Activated naive CD8-positive, alpha-beta T cell treated with anti-CD3 and anti-CD28 coated beads, Interleukin-2, amount 10 ng/mL, durations not matched to agents 7 days and 5 days (primary cell): ENCODE data around the gene PCCA. TPM values are rescaled to one million over a fixed set of nuclear protein-coding genes. Genes with fewer than 3 reads are reported as not detected.
"Not testable (repeated sequence)": the region's sequence is repeated elsewhere in the genome, so short reads cannot be mapped to it uniquely, and the experiment has no call there.

Source experiments
- ATAC-seq: fragments of 150-1000 bp; cut with Tn5 transposase; one replicate; pipeline ENCODE4 v1.10.0; 2021; ENCODE audit warnings: low read depth, moderate library complexity
- POLR2A ChIA-PET: fragments of 350-600 bp; sonication (Branson Sonifier 250); formaldehyde crosslinking; loops from one replicate; lab custom pipeline; 2021; ENCODE audit warnings: antibody characterized with exemption; lab: Charles Lee
- DNase-seq: peaks from one replicate; pipeline ENCODE4 v3.0.0; 2021
- H3K27ac Mint-ChIP-seq: one replicate; pipeline ENCODE4 v1.8.0; 2022; ENCODE audit warnings: mild to moderate bottlenecking, mixed read lengths
- H3K27me3 Mint-ChIP-seq: one replicate; pipeline ENCODE4 v1.8.0; 2022; ENCODE audit warnings: mild to moderate bottlenecking, moderate library complexity, mixed read lengths
- H3K36me3 Mint-ChIP-seq: one replicate; pipeline ENCODE4 v1.8.0; 2021; ENCODE audit warnings: mild to moderate bottlenecking, mixed read lengths
- H3K4me1 Mint-ChIP-seq: one replicate; pipeline ENCODE4 v1.8.0; 2021; ENCODE audit warnings: mixed read lengths
- H3K4me3 Mint-ChIP-seq: one replicate; pipeline ENCODE4 v1.8.0; 2022; ENCODE audit warnings: mild to moderate bottlenecking, moderate library complexity, mixed read lengths
- H3K9me3 Mint-ChIP-seq: one replicate; pipeline ENCODE4 v1.8.0; 2021; ENCODE audit warnings: mixed read lengths
- total RNA-seq, 2 experiments: library from RNA; stranded (reverse); gene quantifications; one replicate each; pipeline ENCODE4 v1.2.3, GENCODE V29; 2021

PCCA gene
- total RNA-seq, 2 experiments from 2014 or later = 14.5 to 16.5 TPM

DNA sequence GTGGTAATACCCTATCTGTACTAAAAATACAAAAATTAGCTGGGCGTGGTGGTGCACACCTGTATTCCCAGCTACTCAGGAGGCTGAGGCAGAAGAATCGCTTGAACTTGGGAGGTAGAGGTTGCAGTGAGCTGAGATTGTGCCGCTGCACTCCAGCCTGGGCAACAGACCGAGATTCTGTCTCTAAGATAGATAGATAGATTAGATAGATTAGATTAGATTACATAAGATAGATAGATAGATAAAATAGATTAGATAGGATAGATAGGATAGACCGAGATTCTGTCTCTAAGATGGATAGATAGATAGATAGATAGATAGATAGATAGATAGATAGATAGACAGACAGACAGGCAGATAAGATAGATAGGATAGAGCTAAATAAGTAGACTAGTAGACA is 435.8 kb downstream of the PCCA start:
- ATAC-seq, DNase-seq, H3K27ac Mint-ChIP-seq, H3K4me3 Mint-ChIP-seq, POLR2A ChIA-PET, H3K36me3 Mint-ChIP-seq, H3K4me1 Mint-ChIP-seq, H3K9me3 Mint-ChIP-seq, H3K27me3 Mint-ChIP-seq: not testable (repeated sequence)

DNA sequence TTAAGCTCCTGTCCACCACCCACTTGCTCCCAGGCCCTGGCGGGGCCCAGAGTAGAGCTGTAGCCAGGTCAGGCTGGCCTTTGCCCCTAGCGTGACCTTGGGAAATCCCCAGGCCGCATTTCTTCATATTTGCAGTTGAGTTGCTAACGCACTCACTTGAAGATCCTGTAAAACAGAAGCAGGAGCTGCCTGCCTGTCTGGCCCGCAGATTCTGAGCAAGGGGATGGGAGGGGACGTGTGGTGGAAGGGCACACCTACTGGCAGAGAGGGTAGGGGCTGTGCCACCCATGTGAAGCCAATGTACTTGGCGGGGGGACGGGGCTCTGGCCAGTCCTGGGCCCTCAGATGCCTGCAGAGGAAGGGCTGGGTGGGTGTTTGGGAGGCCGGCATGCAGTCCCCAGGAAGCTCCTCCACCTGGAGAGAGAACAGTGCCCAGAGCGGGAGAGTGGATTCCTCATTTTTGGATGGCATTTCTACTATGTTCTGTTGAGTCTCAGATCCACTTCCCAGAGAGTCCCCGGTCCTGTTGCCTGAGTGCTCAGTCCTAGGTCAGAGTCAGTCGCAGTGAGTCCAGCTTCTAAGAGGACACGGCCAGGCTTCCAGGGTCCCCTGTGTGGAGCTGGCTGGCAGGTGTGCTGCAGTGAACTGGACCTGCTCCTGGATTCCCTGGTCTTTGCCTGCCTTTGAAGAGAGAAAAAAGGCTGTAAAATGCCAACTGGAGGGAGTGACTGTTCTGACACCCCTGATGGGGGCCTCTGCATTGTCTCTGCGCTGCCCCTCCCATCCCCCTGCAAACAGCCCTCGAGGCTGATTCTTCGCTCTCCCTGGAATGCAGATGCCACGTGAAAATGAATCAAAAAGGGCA is 436.8 kb downstream of the PCCA start:
- POLR2A ChIA-PET = no interaction called here
- Mint-ChIP-seq H3K9me3 (no peaks in the 10 kb centered on the region), H3K27ac (no peak overlapping the region), H3K4me3 (no peak overlapping the region), H3K36me3 (no peaks in the 10 kb centered on the region), H3K27me3 (no peaks in the 10 kb centered on the region), H3K4me1 (peaks cover 4% of the 10 kb centered on the region)
- DNase-seq (no peak), ATAC-seq (no peak)

DNA sequence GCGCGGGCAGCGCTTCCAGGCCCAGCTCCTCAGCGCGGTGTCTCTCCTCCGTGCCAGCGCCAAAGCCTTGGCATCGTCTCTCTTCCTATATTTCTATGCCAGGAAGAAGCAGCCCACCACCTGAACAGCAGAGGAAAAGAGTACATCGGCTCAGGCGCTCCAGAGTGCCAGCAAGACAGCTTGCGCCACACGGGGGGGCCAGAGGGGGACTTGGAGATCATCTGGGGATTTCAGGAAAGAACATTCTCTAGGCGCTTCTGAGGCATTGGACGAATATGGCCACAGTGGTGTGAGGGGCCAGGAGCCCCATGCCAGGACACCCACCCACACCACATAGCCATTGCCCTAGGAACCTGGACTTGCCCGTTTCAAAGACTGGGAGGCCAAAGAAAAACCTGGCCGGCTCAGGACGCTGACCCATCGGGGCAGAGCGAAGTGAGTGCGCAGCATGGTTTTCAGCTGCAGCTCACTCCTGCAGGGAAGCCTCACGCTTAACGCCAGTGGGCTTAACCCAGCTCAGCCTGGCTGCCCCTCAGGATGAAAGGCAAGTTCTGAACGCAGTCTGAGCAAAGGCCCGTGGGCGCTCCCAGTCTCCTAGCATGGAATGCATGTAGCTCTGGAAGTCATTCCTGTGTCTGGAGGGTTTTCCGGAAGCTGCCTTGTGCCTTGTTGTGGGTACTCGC is 437.6 kb downstream of the PCCA start:
- POLR2A ChIA-PET = no interaction called here
- DNase-seq = no peak
- ATAC-seq = no peak
- peaks cover 2% of the 10 kb centered on the region for H3K4me1 Mint-ChIP-seq
- no peak overlapping the region for H3K4me3 Mint-ChIP-seq
- H3K36me3 Mint-ChIP-seq = no peaks in the 10 kb centered on the region
- no peak overlapping the region for H3K27ac Mint-ChIP-seq
- H3K9me3 Mint-ChIP-seq = no peaks in the 10 kb centered on the region
- no peaks in the 10 kb centered on the region for H3K27me3 Mint-ChIP-seq

DNA sequence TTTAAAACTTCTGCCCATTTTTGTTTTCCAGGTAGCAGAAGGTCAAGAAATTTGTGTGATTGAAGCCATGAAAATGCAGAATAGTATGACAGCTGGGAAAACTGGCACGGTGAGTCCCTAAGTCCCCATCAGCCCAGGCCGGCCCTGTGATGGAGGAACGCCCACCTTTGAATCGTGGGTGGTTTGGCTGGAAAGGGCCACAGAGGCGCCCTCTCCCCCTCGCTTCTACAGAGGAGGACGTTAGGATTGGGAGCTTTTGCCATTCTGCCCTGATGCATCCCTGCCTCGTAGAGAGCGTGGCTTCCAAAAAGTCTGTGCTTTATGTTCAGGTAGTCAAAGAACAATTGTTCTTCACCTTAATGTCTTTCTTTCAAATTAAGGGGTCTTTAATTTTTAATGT is 438.8 kb downstream of the PCCA start:
- Mint-ChIP-seq H3K27me3 (no peaks in the 10 kb centered on the region), H3K4me3 (no peak overlapping the region), H3K36me3 (no peaks in the 10 kb centered on the region), H3K9me3 (no peaks in the 10 kb centered on the region), H3K27ac (no peak overlapping the region), H3K4me1 (no peaks in the 10 kb centered on the region)
- no peak for ATAC-seq
- DNase-seq = no peak
- POLR2A ChIA-PET = no interaction called here

DNA sequence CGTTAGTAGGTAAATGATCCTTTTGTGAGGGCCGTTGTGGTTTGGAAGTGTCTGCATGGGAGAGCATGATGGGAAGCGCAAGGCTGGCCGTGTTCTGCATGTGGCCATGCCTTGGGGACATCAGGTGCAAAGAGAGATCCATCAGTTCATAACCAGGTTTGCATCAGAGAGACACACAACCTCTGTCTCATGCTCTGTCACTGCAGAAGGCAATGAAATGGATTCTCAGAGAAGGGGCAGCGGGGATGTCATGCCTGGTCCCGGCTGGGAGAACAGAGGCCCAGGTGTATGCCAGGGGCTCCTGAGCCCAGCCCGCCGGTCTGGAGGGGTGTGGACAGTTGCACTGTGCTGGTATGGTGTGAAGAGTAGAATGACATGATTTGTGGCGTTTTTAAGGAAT is 439.5 kb downstream of the PCCA start:
- no peak overlapping the region for H3K27ac Mint-ChIP-seq
- POLR2A ChIA-PET = no interaction called here
- no peaks in the 10 kb centered on the region for H3K9me3 Mint-ChIP-seq
- H3K36me3 Mint-ChIP-seq = no peaks in the 10 kb centered on the region
- no peak for ATAC-seq
- no peaks in the 10 kb centered on the region for H3K27me3 Mint-ChIP-seq
- no peaks in the 10 kb centered on the region for H3K4me1 Mint-ChIP-seq
- no peak overlapping the region for H3K4me3 Mint-ChIP-seq
- no peak for DNase-seq

DNA sequence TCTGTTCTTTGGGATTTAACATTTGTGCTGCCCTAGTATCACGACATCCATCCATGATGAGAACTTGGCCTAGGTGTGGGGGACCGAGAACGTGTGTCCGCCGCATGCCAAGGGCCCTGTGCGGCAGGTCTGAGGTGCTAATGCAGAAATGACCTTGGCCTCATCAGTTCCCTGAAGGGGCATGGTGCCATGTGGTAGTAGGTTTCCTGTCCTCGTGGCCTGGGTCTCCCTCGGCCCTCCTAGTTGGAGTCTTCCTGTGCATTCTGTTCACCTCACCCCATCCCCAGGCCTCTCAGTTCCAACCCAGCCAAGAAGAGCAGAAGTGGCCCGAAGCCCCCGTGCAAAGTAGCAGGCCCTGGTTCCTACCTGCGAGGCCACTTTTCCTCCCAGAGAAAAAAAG is 439.9 kb downstream of the PCCA start:
- H3K4me1 Mint-ChIP-seq = no peaks in the 10 kb centered on the region
- POLR2A ChIA-PET = no interaction called here
- no peaks in the 10 kb centered on the region for H3K36me3 Mint-ChIP-seq
- ATAC-seq (no peak), DNase-seq (no peak)
- no peak overlapping the region for H3K27ac Mint-ChIP-seq
- H3K9me3 Mint-ChIP-seq = no peaks in the 10 kb centered on the region
- H3K27me3 Mint-ChIP-seq = no peaks in the 10 kb centered on the region
- no peak overlapping the region for H3K4me3 Mint-ChIP-seq

DNA sequence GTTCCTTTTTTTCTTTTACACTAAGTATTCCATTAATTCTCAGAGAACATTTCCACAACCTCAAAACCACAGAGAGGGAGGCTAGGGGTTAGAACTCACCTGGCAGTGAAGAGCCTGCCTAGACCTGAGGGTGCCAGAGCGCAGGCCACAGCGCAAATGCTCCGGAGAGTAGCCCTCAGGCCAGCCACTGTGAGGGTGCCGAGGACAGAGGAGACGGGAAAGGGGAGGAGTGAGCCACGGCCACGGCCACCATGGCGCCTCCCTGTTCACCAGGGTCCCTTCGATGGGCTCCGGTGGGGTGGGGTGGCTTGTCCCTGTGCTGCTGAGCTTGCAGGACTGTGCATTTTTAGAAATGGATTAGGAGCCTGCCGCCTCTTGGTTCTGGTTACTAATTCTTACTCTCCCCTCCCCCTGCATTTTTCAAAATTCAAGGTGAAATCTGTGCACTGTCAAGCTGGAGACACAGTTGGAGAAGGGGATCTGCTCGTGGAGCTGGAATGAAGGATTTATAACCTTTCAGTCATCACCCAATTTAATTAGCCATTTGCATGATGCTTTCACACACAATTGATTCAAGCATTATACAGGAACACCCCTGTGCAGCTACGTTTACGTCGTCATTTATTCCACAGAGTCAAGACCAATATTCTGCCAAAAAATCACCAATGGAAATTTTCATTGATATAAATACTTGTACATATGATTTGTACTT is 440.9 kb downstream of the PCCA start:
- Mint-ChIP-seq H3K27ac (no peak overlapping the region), H3K27me3 (no peaks in the 10 kb centered on the region), H3K4me1 (no peaks in the 10 kb centered on the region), H3K36me3 (no peaks in the 10 kb centered on the region), H3K9me3 (no peaks in the 10 kb centered on the region), H3K4me3 (no peak overlapping the region)
- DNase-seq (no peak), ATAC-seq (no peak)
- POLR2A ChIA-PET = no interaction called here

DNA sequence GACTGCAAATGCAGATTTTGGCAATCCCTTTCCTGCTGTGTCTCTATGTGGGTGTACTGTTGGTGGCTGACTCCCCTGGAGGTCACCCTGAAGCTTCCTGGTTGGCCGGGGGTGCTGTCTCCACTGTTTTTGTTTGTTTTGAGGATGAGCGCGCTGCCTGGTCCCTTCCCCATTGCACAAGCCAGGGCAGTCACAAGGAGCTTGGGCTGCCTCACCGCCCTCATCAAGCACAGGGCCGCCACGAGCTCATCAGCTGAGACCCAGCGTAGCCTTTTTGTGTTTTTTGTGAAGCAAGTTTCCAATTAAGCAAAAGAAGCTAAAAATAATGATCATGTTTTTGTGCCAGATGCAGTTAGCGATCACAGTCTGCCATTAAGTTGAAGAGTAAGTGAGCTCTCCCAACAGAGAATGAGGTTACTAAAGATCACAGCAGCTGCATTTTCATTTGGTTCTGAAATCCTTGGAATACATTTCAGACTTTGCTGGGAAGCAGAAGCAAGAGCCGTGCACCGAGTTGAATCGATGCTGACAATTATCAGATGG is 441.8 kb downstream of the PCCA start:
- Mint-ChIP-seq H3K27ac (no peak overlapping the region), H3K4me1 (no peaks in the 10 kb centered on the region)
- POLR2A ChIA-PET = no interaction called here

DNA sequence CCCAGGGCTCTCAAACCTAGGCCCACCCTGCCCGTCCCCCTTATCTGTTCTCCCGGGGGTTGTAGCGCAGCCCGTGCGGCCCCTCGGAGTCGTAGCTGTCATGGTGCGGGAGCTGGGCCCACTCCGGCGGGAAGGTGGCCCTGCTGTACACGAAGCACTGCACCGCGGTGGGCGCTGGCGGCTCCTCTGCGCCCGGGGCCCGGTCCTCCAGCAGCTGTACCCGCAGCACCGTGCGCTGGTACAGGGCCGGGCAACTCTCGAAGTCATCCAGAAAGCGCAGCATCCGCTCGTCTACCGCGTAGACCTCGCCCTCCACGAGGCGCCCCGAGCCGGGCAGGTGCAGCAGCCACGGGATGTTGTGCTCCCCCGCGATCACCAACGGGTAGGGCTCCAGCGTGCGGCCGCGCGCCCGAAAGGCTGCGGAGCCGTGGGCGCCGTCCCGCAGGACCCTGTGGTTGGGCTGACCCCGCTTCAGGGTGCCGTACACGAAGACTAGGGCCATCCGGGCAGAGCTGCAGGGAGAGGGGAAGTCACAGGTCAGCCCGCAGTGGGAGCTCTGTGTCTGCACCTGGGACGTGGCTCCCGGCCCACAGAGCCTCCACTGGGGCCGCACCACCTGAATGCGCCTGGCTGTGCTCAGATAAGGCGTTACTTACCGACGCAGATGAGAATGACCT is 443.3 kb downstream of the PCCA start:
- ATAC-seq = no peak
- POLR2A ChIA-PET = no interaction called here
- no peaks in the 10 kb centered on the region for H3K27me3 Mint-ChIP-seq
- H3K36me3 Mint-ChIP-seq = no peaks in the 10 kb centered on the region
- H3K4me3 Mint-ChIP-seq = no peak overlapping the region
- H3K9me3 Mint-ChIP-seq = no peaks in the 10 kb centered on the region
- no peak overlapping the region for H3K27ac Mint-ChIP-seq
- peaks cover 1% of the 10 kb centered on the region for H3K4me1 Mint-ChIP-seq
- DNase-seq = no peak

More for the DNA sequence above, 441.8 kb downstream of the PCCA start:
- no peak for ATAC-seq
- Mint-ChIP-seq H3K27me3 (no peaks in the 10 kb centered on the region), H3K4me3 (no peak overlapping the region), H3K36me3 (no peaks in the 10 kb centered on the region), H3K9me3 (no peaks in the 10 kb centered on the region)
- DNase-seq = no peak

DNA sequence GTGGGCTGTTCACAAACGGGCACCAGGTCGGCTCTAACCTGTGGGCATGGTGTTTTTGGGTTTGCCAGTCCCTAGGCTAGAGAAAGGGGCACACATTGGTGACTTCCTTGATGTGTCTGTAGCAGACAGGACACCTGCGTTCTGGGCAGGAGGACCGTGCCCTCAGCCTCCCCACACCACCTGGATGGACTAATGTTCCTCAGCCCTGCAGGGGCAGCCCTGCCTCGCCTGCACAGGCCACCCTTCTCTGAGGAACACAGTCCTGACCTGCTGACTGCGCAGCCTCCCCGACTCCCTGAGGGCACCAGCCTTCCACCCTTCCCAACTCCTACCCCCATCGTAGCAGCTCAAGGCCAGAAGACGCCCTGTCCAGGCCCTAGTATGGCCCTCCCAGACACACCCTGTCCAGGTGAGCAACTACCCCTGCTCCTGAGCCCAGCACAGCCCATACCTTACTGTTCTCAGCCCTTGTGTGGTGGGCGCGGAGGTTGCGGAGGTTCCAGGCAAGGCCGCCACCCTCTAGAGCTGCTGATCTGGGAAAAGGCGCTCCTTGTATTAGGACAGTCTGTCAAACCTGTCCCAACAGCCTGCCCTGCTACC is 444.0 kb downstream of the PCCA start:
- Mint-ChIP-seq H3K27me3 (no peaks in the 10 kb centered on the region), H3K4me1 (peaks cover 5% of the 10 kb centered on the region), H3K36me3 (no peaks in the 10 kb centered on the region), H3K4me3 (no peak overlapping the region), H3K27ac (no peak overlapping the region), H3K9me3 (no peaks in the 10 kb centered on the region)
- DNase-seq (no peak), ATAC-seq (no peak)
- POLR2A ChIA-PET = no interaction called here

DNA sequence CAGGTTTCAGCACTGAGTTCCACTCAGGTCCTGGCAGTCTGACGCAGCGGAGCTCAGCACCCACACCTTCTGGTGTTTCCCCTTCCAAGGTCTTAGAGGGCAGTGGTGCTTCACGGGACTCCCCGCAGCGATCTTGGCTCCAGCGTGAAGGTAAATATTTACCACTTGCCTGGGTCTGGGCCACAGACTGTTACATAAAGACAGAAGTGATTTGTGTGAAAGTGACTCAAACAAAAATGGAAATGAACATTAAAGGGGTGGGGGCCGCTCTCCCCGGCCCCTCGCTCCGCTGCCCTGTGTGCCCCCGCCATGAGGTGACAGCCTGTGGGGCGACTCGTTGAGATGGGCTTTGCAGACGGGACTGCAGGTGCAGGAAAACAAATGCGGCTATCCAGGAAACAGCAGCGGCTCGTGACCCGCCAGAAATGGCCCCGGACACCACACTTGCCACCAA is 444.7 kb downstream of the PCCA start:
- Mint-ChIP-seq H3K9me3 (no peaks in the 10 kb centered on the region), H3K27ac (no peak overlapping the region), H3K27me3 (no peaks in the 10 kb centered on the region), H3K36me3 (no peaks in the 10 kb centered on the region), H3K4me3 (no peak overlapping the region), H3K4me1 (peaks cover 8% of the 10 kb centered on the region)
- ATAC-seq (no peak), DNase-seq (no peak)
- POLR2A ChIA-PET = no interaction called here

DNA sequence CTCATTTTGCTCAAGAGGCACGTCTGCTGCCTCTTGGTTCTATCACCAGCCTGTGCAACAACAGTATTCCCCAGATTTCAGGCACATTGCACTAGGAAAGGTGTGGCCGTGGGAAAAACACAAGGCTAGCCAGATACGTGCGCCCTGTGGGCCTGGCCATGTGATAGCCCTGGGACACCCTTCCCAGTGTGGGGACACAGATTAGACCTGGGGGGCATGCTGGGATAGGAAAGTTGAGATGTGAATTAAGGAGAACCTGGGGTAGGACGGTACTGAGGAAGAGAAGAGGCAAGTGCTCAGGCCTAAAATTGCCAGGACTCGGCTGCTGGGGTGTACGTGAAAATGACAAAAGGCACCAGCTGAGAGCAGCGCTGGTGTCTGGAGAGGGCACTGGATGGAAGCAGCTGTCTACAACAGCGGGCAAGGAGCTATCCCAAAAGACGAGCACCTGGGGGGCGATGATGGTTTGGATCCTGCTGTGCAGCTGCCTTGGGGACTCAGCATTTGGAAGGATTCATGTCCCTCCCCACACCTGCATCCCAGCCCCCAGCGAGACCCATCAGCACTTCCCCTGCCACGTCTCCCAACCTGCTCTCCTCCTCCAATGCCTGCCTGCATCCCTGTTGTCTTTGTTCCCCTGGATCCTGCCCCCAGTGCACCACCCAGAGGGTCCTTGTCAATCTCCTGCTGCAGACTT is 445.4 kb downstream of the PCCA start:
- POLR2A ChIA-PET = no interaction called here
- Mint-ChIP-seq H3K4me3 (no peak overlapping the region), H3K9me3 (no peaks in the 10 kb centered on the region), H3K27ac (no peak overlapping the region), H3K4me1 (peaks cover 11% of the 10 kb centered on the region), H3K27me3 (no peaks in the 10 kb centered on the region), H3K36me3 (no peaks in the 10 kb centered on the region)
- ATAC-seq (no peak), DNase-seq (no peak)
